ENCODE results near the gene ZCCHC4.

ZCCHC4 gene

GRCh38 chr4:25350561-25350960, 38.0 kb downstream of the ZCCHC4 start:
- Histone ChIP-seq H3K27ac (ENCODE audit: insufficient read depth in 1 of 2, low read depth in 1 of 2, low read length in 2 of 2, poor library complexity in 1 of 2, severe bottlenecking in 2 of 2) (no peak overlapping the region), H3K27me3 (replicated peaks in 2 of 5; ENCODE audit: control insufficient read depth in 4 of 5, insufficient read depth in 5 of 5, low read length in 4 of 5) (no peaks in the 10 kb centered on the region), H3K4me1 (ENCODE audit: control extremely low read depth in 1 of 4, control insufficient read depth in 4 of 4, insufficient read depth in 4 of 4, low read length in 3 of 4) (peaks cover 0 to 7% (median 0%) of the 10 kb centered on the region in 4 experiments), H3K4me3 (ENCODE audit: control insufficient read depth in 1 of 7, extremely low read depth in 1 of 7, insufficient read depth in 4 of 7, low read depth in 2 of 7, low read length in 6 of 7) (no peak overlapping the region), H3K9me3 (ENCODE audit: control extremely low read depth in 1 of 5, control insufficient read depth in 4 of 5, insufficient read depth in 2 of 5, low read depth in 1 of 5, low read length in 4 of 5) (no peaks in the 10 kb centered on the region), H3K36me3 (ENCODE audit: control insufficient read depth in 4 of 4, insufficient read depth in 4 of 4, low read length in 3 of 4) (peaks cover 0 to 11% (median 1%) of the 10 kb centered on the region in 4 experiments)
- no CpG with 5 or more reads among the region's 2 CpGs for WGBS (ENCODE audit: insufficient coverage)
- ChIA-PET CTCF (interaction anchor here (1.0 to 1.6 kb wide), 3 partner anchors 17 to 171 kb away, joined by 3 read pairs; no protein-coding TSS in a partner anchor), POLR2A (interaction anchor here (0.6 kb wide), 1 partner anchor 8 kb away, joined by 4 read pairs; no protein-coding TSS in a partner anchor)
- DNase-seq, result no peak

GRCh38 chr4:25351777-25352416, 39.3 kb downstream of the ZCCHC4 start:
- Histone ChIP-seq H3K9me3 (ENCODE audit: control extremely low read depth in 1 of 5, control insufficient read depth in 4 of 5, insufficient read depth in 2 of 5, low read depth in 1 of 5, low read length in 4 of 5) (no peaks in the 10 kb centered on the region), H3K4me3 (ENCODE audit: control insufficient read depth in 1 of 7, extremely low read depth in 1 of 7, insufficient read depth in 4 of 7, low read depth in 2 of 7, low read length in 6 of 7) (no peak overlapping the region), H3K27me3 (replicated peaks in 2 of 5; ENCODE audit: control insufficient read depth in 4 of 5, insufficient read depth in 5 of 5, low read length in 4 of 5) (no peaks in the 10 kb centered on the region), H3K27ac (ENCODE audit: insufficient read depth in 1 of 2, low read depth in 1 of 2, low read length in 2 of 2, poor library complexity in 1 of 2, severe bottlenecking in 2 of 2) (no peak overlapping the region), H3K36me3 (ENCODE audit: control insufficient read depth in 4 of 4, insufficient read depth in 4 of 4, low read length in 3 of 4) (peaks cover 0 to 15% (median 2%) of the 10 kb centered on the region in 4 experiments), H3K4me1 (ENCODE audit: control extremely low read depth in 1 of 4, control insufficient read depth in 4 of 4, insufficient read depth in 4 of 4, low read length in 3 of 4) (peaks cover 0 to 3% (median 0%) of the 10 kb centered on the region in 4 experiments)
- no peak for DNase-seq
- ChIA-PET POLR2A (no interaction called here), CTCF (interaction anchor here (0.6 to 1.6 kb wide), 6 partner anchors 10 to 851 kb away, joined by 3 to 5 read pairs (median 3); no protein-coding TSS in a partner anchor)
- 90% methylated on average over 2 of the region's 4 CpGs for WGBS (ENCODE audit: insufficient coverage)

GRCh38 chr4:25356068-25356467, 43.5 kb downstream of the ZCCHC4 start:
- POLR2A ChIA-PET, result no interaction called here

GRCh38 chr4:25358515-25359275, 46.1 kb downstream of the ZCCHC4 start:
- WGBS (ENCODE audit: insufficient coverage), result 88% methylated on average over 13 of the region's 14 CpGs

More at GRCh38 chr4:25356068-25356467, 43.5 kb downstream of the ZCCHC4 start:
- peaks cover 6 to 21% (median 9%) of the 10 kb centered on the region in 4 experiments for H3K36me3 ChIP-seq (ENCODE audit: control insufficient read depth in 4 of 4, insufficient read depth in 4 of 4, low read length in 3 of 4)
- no peak overlapping the region for H3K27ac ChIP-seq (ENCODE audit: insufficient read depth in 1 of 2, low read depth in 1 of 2, low read length in 2 of 2, poor library complexity in 1 of 2, severe bottlenecking in 2 of 2)
- CTCF ChIA-PET, result interaction anchor here (1.0 to 4.6 kb wide), 2 partner anchors 11 to 44 kb away, joined by 4 to 30 read pairs; partner anchors contain the start of gene ZCCHC4
- WGBS (ENCODE audit: insufficient coverage), result no CpG with 5 or more reads among the region's 2 CpGs
- no peak overlapping the region for H3K4me3 ChIP-seq (ENCODE audit: control insufficient read depth in 1 of 7, extremely low read depth in 1 of 7, insufficient read depth in 4 of 7, low read depth in 2 of 7, low read length in 6 of 7)
- peaks cover 0 to 1% (median 0%) of the 10 kb centered on the region in 5 experiments for H3K9me3 ChIP-seq (ENCODE audit: control extremely low read depth in 1 of 5, control insufficient read depth in 4 of 5, insufficient read depth in 2 of 5, low read depth in 1 of 5, low read length in 4 of 5)
- H3K4me1 ChIP-seq (ENCODE audit: control extremely low read depth in 1 of 4, control insufficient read depth in 4 of 4, insufficient read depth in 4 of 4, low read length in 3 of 4), result no peaks in the 10 kb centered on the region
- no peaks in the 10 kb centered on the region for H3K27me3 ChIP-seq (replicated peaks in 2 of 5; ENCODE audit: control insufficient read depth in 4 of 5, insufficient read depth in 5 of 5, low read length in 4 of 5)
- DNase-seq, result no peak

GRCh38 chr4:25361253-25361652, 48.7 kb downstream of the ZCCHC4 start:
- CTCF ChIA-PET, result no interaction called here
- DNase-seq, result no peak
- Histone ChIP-seq H3K27ac (ENCODE audit: insufficient read depth in 1 of 2, low read depth in 1 of 2, low read length in 2 of 2, poor library complexity in 1 of 2, severe bottlenecking in 2 of 2) (no peak overlapping the region), H3K36me3 (ENCODE audit: control insufficient read depth in 4 of 4, insufficient read depth in 4 of 4, low read length in 3 of 4) (peaks cover 4 to 24% (median 14%) of the 10 kb centered on the region in 4 experiments), H3K27me3 (replicated peaks in 2 of 5; ENCODE audit: control insufficient read depth in 4 of 5, insufficient read depth in 5 of 5, low read length in 4 of 5) (no peaks in the 10 kb centered on the region), H3K9me3 (ENCODE audit: control extremely low read depth in 1 of 5, control insufficient read depth in 4 of 5, insufficient read depth in 2 of 5, low read depth in 1 of 5, low read length in 4 of 5) (peaks cover 0 to 1% (median 0%) of the 10 kb centered on the region in 5 experiments), H3K4me3 (ENCODE audit: control insufficient read depth in 1 of 7, extremely low read depth in 1 of 7, insufficient read depth in 4 of 7, low read depth in 2 of 7, low read length in 6 of 7) (no peak overlapping the region), H3K4me1 (ENCODE audit: control extremely low read depth in 1 of 4, control insufficient read depth in 4 of 4, insufficient read depth in 4 of 4, low read length in 3 of 4) (no peaks in the 10 kb centered on the region)
- 98% methylated on average over 6 of the region's 9 CpGs for WGBS (ENCODE audit: insufficient coverage)
- POLR2A ChIA-PET, result no interaction called here

More at GRCh38 chr4:25358515-25359275, 46.1 kb downstream of the ZCCHC4 start:
- H3K9me3 ChIP-seq (ENCODE audit: control extremely low read depth in 1 of 5, control insufficient read depth in 4 of 5, insufficient read depth in 2 of 5, low read depth in 1 of 5, low read length in 4 of 5), result peaks cover 0 to 1% (median 0%) of the 10 kb centered on the region in 5 experiments
- ChIA-PET POLR2A (interaction anchor here (0.6 kb wide), 1 partner anchor 8 kb away, joined by 4 read pairs; no protein-coding TSS in a partner anchor), CTCF (interaction anchor here (2.0 to 4.6 kb wide), 3 partner anchors 9 to 19 kb away, joined by 4 to 30 read pairs (median 4); partner anchors contain the start of gene ANAPC4)
- no peak for DNase-seq
- no peak overlapping the region for H3K4me3 ChIP-seq (ENCODE audit: control insufficient read depth in 1 of 7, extremely low read depth in 1 of 7, insufficient read depth in 4 of 7, low read depth in 2 of 7, low read length in 6 of 7)
- H3K27me3 ChIP-seq (replicated peaks in 2 of 5; ENCODE audit: control insufficient read depth in 4 of 5, insufficient read depth in 5 of 5, low read length in 4 of 5), result no peaks in the 10 kb centered on the region
- H3K27ac ChIP-seq (ENCODE audit: insufficient read depth in 1 of 2, low read depth in 1 of 2, low read length in 2 of 2, poor library complexity in 1 of 2, severe bottlenecking in 2 of 2), result no peak overlapping the region
- H3K36me3 ChIP-seq (ENCODE audit: control insufficient read depth in 4 of 4, insufficient read depth in 4 of 4, low read length in 3 of 4), result peaks cover 6 to 16% (median 10%) of the 10 kb centered on the region in 4 experiments
- H3K4me1 ChIP-seq (ENCODE audit: control extremely low read depth in 1 of 4, control insufficient read depth in 4 of 4, insufficient read depth in 4 of 4, low read length in 3 of 4), result no peaks in the 10 kb centered on the region

GRCh38 chr4:25367004-25367621, 54.5 kb downstream of the ZCCHC4 start:
- peak; percentile 57 to 77 (median 66) for DNase-seq
- H3K27me3 ChIP-seq (replicated peaks in 2 of 5; ENCODE audit: control insufficient read depth in 4 of 5, insufficient read depth in 5 of 5, low read length in 4 of 5), result no peaks in the 10 kb centered on the region
- no peaks in the 10 kb centered on the region for H3K4me1 ChIP-seq (ENCODE audit: control extremely low read depth in 1 of 4, control insufficient read depth in 4 of 4, insufficient read depth in 4 of 4, low read length in 3 of 4)
- POLR2A ChIA-PET, result interaction anchor here (0.6 kb wide), 1 partner anchor 562 kb away, joined by 3 read pairs; no protein-coding TSS in a partner anchor
- WGBS (ENCODE audit: insufficient coverage), result no CpG with 5 or more reads among the region's 2 CpGs
- CTCF ChIA-PET, result interaction anchor here (0.8 to 5.4 kb wide), 15 partner anchors 10 to 820 kb away, joined by 3 to 34 read pairs (median 5); partner anchors contain the start of genes ANAPC4, SEPSECS and ZCCHC4
- H3K4me3 ChIP-seq (ENCODE audit: control insufficient read depth in 1 of 7, extremely low read depth in 1 of 7, insufficient read depth in 4 of 7, low read depth in 2 of 7, low read length in 6 of 7), result no peak overlapping the region
- no peaks in the 10 kb centered on the region for H3K9me3 ChIP-seq (ENCODE audit: control extremely low read depth in 1 of 5, control insufficient read depth in 4 of 5, insufficient read depth in 2 of 5, low read depth in 1 of 5, low read length in 4 of 5)
- peaks cover 6 to 31% (median 17%) of the 10 kb centered on the region in 4 experiments for H3K36me3 ChIP-seq (ENCODE audit: control insufficient read depth in 4 of 4, insufficient read depth in 4 of 4, low read length in 3 of 4)
- H3K27ac ChIP-seq (ENCODE audit: insufficient read depth in 1 of 2, low read depth in 1 of 2, low read length in 2 of 2, poor library complexity in 1 of 2, severe bottlenecking in 2 of 2), result no peak overlapping the region
